ENCODE results near the gene HTR1D.

DNA sequence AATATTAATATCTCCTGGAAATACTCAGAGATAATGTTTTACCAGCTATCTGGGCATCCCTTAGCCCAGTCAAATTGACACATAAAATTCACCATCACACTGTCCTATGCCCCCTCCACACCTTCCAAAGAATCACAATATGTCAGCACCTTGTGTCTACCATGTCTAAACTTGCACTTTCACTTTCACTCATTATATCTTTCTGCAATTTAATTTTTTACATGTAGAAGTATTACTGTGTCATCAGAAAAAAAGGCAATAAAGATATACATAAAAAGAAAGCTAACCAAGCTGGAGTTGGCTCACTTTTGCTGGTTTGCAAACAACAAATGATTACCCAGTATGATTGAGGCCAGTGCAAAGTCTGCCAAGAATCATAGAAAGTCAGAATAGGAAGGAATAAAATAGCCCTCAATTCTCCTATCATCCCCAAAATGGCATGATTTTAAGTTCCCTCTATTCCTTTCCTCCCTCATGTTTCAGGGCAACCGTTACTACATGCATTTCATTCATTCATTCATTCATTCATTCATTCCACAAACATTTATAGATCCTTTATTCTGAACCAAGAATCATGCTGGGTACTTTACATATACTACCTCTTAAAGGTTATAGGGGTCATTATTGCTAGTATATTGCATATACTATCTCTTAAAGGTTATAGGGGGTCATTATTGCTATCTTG lies 42.7 kb downstream of the HTR1D start:
- TF ChIP-seq SUZ12 (IDR thresholded peaks at IDR 0.05; ENCODE audit: extremely low read depth, insufficient read depth, insufficient read length) (no peak), ZNF274 (IDR thresholded peaks at IDR 0.05; ENCODE audit: low read depth, low read length) (no peak), YY1 (IDR thresholded peaks at IDR 0.05; ENCODE audit: insufficient read depth, insufficient read length) (no peak)

All from NT2/D1 (cell line).